ENCODE results near the gene BFSP1.
A peak's percentile ranks its signal among the peaks of the same experiment; 100 is the strongest.

Gene BFSP1

GRCh38 chr20:17518339-17519052, 12.7 kb downstream of the BFSP1 start:
- DNase-seq, result no peak

GRCh38 chr20:17515053-17515452, 16.1 kb downstream of the BFSP1 start:
- no peak for DNase-seq

GRCh38 chr20:17513939-17514338, 17.2 kb downstream of the BFSP1 start:
- DNase-seq, result no peak

DNA sequence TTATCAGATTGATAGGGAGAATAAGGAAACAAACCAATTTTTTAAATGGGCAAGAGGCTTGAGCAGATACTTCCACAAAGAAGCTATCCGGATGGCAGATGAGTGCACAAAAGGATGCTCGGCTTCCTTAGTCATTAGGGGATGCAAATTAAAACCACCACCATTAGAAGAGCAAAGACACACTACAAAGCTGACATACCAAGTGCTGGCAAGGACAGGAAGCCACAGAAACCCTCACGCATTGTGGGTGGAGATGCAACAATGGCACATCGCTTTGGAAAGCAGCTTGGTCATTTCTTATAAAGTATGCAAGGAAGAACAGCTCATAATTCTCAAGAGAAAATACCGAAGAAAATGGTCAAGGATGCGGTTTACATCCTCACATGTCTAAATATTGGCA, 19.8 kb downstream of the BFSP1 start:
- DNase-seq, result peak; percentile 12

DNA sequence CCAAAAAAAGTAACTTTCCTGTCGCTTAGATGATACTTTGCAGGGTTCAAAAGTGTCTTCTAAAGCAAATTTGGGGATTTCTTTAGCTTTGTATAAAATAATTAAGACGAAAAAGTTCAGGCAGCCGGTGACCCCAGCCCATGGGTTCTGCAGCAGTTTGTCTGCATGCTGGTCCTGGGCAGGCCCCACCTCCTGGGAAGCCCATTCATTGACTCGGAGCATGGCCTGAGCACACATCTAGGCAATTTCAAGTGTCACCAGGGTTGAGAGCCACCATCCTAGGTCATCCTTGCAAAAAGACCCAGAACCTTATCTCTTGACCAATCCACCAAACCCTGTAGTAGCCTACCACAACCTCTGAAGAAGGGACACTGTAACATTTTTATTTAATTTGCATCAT, 20.6 kb downstream of the BFSP1 start:
- no peak for DNase-seq

DNA sequence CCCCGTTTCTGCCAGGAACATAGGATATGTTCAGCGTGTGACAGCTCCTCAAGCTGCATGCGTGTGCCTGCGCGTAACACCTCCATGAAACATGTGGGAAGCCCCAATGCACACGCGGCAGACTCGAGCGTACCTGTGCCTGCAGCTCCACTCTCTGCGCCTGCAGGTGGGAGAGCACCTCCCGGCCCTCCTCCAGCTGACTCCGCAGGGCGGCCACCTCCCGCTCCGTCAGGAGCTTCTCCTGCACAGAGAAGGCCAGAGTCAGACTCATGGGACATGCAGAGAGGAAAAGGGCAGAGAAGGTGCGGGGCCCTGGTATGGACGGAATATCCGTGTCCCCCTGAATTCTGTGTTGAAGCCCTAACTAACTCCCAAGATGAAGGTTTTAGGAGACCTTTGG, 22.4 kb downstream of the BFSP1 start:
- DNase-seq, result no peak

- no peak for DNase-seq
These were observed 23.6 kb downstream of the BFSP1 start for GRCh38 chr20:17507531-17507930.

DNA sequence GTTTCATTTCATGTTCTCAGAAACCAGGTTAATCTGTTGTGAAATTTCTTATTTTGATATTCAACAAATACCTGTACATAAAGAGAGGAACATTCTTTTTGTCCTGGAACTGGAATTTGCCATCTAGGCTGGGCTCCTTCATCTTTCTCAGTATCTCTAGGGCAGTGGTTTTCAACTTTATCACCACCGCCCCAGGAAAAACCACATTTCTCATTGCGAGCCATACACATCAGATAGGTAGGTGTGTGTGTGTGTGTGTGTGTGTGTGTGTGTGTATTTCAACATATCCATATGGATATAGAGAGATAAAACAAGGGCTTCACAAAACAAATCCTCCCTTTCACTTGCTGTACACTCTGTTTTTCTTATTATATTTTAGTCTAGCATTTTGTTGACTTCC, 24.1 kb downstream of the BFSP1 start:
- peak; percentile 23 for DNase-seq

DNA sequence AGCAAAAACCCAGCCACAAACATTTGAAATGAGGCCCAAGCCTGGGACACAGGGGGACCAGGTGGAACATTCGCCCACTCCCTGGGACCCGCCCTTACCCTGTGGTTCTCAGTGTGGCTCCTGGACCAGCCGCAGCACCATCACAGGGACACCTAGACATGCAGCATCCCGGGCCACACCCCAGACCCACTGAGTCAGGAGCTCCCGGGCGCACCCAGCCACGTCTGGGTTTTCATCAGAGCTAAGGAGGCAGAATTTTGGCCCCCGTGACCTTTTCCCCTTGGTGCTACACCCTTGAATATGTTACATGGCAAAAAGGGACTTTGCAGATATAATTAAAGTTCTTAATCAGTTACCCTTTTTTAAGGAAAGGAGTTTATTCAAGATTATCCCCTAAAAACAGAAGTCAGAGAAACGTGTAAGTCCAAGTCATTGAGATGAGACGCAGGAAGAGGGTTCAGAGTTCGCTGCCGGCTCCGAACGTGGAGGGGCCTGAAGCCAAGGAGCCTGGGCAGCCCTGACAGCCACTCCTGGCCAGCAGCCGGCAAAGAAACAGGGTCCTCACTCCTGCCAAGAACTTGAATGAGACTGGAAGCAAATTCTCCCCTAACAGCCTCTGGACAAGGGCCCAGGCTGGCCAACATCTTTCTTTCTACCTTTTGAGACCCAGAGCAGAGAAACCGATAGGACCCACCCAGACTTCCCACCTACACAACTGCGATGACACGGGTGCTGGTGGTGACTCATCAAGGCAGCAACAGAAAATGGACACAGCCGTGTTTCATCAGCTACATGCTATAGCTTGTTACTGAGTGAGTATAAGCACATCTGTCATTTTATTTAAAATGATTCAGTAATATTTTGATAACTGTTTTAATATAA, 25.3 kb downstream of the BFSP1 start:
- peak; percentile 43 for DNase-seq

- DNase-seq, result peak; percentile 70
These were observed 26.1 kb downstream of the BFSP1 start for GRCh38 chr20:17504898-17505635.

GRCh38 chr20:17504066-17504897, 26.9 kb downstream of the BFSP1 start:
- DNase-seq, result no peak

DNA sequence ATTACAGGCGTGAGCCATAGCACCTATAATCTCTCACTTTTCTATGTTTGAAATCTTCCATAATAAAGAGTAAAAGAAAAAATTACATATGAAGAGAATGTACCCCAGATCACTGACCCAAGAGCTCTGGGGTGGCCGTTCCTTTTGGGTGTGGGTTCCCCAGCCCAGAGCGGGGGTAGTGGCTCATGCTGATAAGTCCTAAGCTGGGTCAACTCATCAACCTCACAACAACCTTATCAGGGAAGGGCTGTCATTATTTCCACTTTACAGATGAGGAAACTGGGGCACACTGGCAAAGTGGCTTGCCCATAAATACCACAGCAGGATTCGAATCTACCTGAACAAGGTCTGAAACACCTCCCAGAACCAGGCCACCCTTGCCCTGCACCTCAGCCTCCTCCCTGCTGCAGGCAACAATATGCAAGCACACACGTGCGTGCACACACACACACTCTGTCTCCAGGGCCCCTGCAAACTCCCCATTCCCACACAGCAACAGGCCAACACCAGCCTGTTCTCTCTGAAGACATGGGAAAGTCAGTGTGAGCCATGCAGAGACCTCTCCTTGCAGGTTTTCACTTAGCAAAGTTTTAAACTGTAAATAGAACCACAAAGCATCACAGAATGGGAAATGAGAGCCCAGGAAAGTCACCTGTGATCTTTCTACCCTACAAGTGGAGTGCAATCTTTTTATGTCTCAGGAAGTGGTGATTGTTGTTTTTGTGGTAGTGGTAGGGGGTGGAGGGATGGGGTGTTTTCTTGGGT, 27.7 kb downstream of the BFSP1 start:
- no peak for DNase-seq

DNA sequence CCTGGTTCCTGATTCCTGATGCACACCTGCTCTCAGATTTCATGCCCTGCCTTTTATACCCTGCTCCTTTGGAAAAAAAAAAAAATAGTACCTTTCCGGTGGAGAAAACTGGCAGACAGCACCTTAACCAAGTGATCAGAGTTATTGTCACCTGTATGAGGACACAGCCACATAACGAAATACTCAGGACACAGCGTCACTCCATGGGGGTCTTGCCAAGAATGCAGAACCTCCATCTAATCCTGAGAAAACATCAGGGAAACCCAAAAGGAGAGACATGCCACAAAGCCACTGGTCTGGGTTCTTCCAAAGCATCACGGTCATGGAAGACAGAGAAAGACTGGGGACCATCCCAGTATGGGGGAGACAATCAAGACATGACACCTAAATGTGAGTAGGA, 29.1 kb downstream of the BFSP1 start:
- DNase-seq, result no peak

- DNase-seq, result no peak
These were observed 29.5 kb downstream of the BFSP1 start for GRCh38 chr20:17501701-17502100.

GRCh38 chr20:17500826-17501225, 30.4 kb downstream of the BFSP1 start:
- no peak for DNase-seq

DNA sequence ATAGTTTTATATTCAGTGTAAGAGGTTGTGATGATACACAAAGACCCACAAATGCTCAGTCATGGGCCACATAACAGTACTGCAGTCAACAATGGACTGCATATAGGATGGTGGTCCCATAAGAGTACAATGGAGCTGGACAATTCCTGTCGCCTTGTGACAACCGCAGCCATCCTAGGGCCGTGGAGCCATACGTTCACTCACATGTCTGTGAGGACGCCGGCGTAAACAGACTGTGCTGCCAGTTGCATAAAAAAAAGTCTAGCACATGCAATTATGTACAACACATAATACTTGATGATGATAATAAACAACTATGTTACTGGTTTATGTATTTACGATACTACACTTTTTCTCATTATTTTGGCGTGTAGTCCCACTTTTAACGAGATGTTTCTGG, 30.9 kb downstream of the BFSP1 start:
- DNase-seq, result no peak

DNA sequence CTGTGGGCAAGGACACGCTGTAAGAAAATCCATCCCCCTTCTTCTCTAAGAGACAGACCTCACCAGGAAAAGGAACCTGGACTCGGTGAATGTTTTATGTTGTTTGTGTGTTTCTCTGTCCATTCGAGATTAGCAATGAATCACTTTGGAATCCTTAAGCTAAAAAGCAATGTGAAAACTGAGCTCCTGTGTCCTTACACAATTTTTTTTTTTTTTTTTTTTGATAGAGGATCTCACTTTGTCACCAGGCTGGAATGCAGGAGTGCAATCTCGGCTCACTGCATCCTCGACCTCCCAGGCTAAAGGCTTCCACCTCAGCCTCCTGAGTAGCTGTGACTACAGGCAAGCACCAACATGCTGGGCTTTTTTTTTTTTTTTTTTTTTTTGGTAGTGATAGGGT, 32.1 kb downstream of the BFSP1 start:
- no peak for DNase-seq

GRCh38 chr20:17498641-17499040, 32.5 kb downstream of the BFSP1 start:
- DNase-seq, result no peak

DNA sequence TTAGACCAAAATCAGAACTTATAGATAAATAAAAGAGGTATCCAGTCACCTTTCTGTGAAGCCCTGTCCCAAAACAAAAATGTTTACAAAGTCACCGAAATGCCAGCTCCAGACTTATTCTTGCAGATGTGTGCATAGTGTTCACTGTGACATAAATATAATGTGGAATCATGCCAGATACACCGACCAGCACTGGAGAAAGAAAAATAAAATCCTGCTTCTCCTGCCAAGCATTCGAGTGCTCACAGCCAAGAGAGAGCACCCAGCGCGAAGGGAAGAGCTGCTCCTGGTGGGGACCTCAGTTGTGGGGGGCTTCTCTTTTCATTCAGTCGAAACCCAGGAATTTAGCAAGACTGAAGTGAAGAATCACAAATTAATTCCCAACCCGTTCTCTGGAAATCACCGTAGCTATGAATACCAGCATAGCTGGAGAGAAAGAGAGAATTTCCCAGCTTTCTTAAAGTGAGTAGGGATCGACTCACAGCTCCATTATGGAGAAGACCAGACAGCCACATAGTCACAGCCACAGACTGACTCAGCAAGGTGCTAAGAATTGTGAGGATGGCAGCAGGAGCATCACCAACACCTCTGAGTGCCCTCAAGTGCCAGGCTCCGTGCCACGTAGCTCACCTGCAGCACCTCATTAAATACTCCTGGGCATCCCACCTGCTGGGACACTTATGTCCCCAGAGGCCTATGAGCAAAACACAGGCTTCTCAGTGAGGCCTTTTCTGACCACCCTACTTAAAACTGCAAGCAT, 33.2 kb downstream of the BFSP1 start:
- DNase-seq, result no peak

- no peak for DNase-seq
These were observed 35.4 kb downstream of the BFSP1 start for GRCh38 chr20:17495826-17496225.

DNA sequence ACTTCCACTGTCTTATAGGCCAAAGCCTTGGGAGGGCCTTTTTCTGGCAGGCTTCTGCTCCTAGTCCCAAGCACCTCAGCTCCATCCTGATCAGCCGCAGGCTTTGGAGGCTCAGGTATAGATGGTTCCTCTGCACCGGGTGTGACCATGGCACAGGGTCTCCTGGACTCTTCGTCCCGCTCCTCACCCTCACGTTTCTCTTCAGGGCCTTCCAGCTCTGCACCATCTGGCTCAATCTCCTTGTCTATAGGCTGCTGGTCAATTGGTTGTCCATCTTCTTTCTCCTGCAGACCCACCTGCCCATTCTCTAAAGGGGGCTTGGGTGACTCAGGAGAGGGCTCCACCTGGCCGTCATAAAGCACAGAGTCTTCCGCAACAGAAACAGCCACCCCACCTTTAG, 37.0 kb downstream of the BFSP1 start:
- no peak for DNase-seq

Measured in CD4-positive, alpha-beta T cell treated with Interleukin-10 for 1 hour (primary cell).